HCT116 (cell line): ENCODE results near the gene TRPM1. TPM values are rescaled to one million over a fixed set of nuclear protein-coding genes. Genes with fewer than 3 reads are reported as not detected.

Experiments used
- ATAC-seq: fragments of 200-7000 bp; cut with Tn5 transposase; 2 replicates; pipeline ENCODE4 v1.9.1; 2020; ENCODE audit warnings: mild to moderate bottlenecking, moderate library complexity
- BruUV-seq: library from RNA; stranded (reverse); fragments of 400-500 nt; replicated peaks from 2 replicates; lab custom pipeline; 2021; lab: Mats Ljungman, UMichigan
- CTCF ChIA-PET: fragments of 300-600 bp; sonication (Branson Sonifier 250); formaldehyde crosslinking; loops from one replicate; lab custom pipeline; 2021; ENCODE audit warnings: antibody characterized with exemption; lab: Charles Lee
- POLR2A ChIA-PET: fragments of 300-600, 350-600 bp; sonication (Branson Sonifier 250); formaldehyde crosslinking; loops from one replicate; lab custom pipeline; 2021; ENCODE audit warnings: antibody characterized with exemption; lab: Charles Lee
- RAD21 ChIA-PET, 2 experiments: fragments of 300-600 bp; sonication (Branson Sonifier 250); formaldehyde crosslinking; loops; one replicate each; lab custom pipeline; 2023; ENCODE audit warnings: low total read pairs in 2 of 2; ENCODE audit not compliant: uncharacterized antibody in 2 of 2, unreplicated experiment in 2 of 2, low non-redundant PET in 1 of 2; lab: Charles Lee
- DNase-seq: peaks from one replicate; pipeline ENCODE4 v3.0.0-alpha.2; 2010; ENCODE audit warnings: low read depth, low spot score
- H2AFZ ChIP-seq: fragments of 200-600 bp; shearing (Covaris generic), sonication (generic); 2 replicates; pipeline ENCODE4 v1.6.1; 2017; ENCODE audit warnings: low read depth, mixed run types, mixed read lengths, antibody characterized with exemption, low read length; ENCODE audit not compliant: poor library complexity, severe bottlenecking
- H3K27ac ChIP-seq: 2 replicates; pipeline ENCODE4 v1.5.1; 2012; ENCODE audit warnings: low read depth, low read length
- H3K27me3 ChIP-seq: fragments of 200-600 bp; sonication (generic); 2 replicates; pipeline ENCODE4 v1.6.1; 2016; ENCODE audit warnings: mixed run types, low read length, mixed read lengths; ENCODE audit not compliant: insufficient read depth
- H3K36me3 ChIP-seq, 2 experiments: fragments of 200-500 bp in 1 of 2; fragments of 200-600 bp in 1 of 2; sonication (Bioruptor generic) in 1 of 2; sonication (generic) in 1 of 2; 2 replicates each; pipeline versions ENCODE4 v1.5.1 to v1.6.1; 2014 to 2016; ENCODE audit warnings: low read length in 2 of 2, inconsistent platforms in 1 of 2, mixed read lengths in 1 of 2, mixed run types in 1 of 2; ENCODE audit not compliant: insufficient read depth in 2 of 2, control insufficient read depth in 1 of 2
- H3K4me1 ChIP-seq, 2 experiments: fragments of 200-600 bp in 1 of 2; sonication (generic) in 1 of 2; 2 replicates each; pipeline versions ENCODE4 v1.5.1 to v1.6.1; 2012 to 2017; ENCODE audit warnings: low read length in 2 of 2, inconsistent platforms in 1 of 2, mild to moderate bottlenecking in 1 of 2, mixed read lengths in 1 of 2, mixed run types in 1 of 2, moderate library complexity in 1 of 2; ENCODE audit not compliant: insufficient read depth in 2 of 2, control insufficient read depth in 1 of 2
- H3K4me2 ChIP-seq: fragments of 200-600 bp; sonication (generic); 2 replicates; pipeline ENCODE4 v1.6.1; 2017; ENCODE audit warnings: mixed run types, low read length, mixed read lengths
- H3K4me3 ChIP-seq, 2 experiments: fragments of 200-600 bp in 1 of 2; sonication (generic) in 1 of 2; replicated peaks in 1 of 2; 2 replicates each; pipeline ENCODE4 v1.5.1; 2011 to 2016; ENCODE audit warnings: low read length in 2 of 2, control low read depth in 1 of 2, low read depth in 1 of 2, mild to moderate bottlenecking in 1 of 2, mixed read lengths in 1 of 2, mixed run types in 1 of 2
- H3K79me2 ChIP-seq: fragments of 200-600 bp; sonication (generic); 2 replicates; pipeline ENCODE4 v1.6.1; 2017; ENCODE audit warnings: mild to moderate bottlenecking, mixed run types, low read length, moderate library complexity, mixed read lengths; ENCODE audit not compliant: insufficient read depth
- H3K9ac ChIP-seq: fragments of 200-600 bp; sonication (generic); 2 replicates; pipeline ENCODE4 v1.6.1; 2016; ENCODE audit warnings: low read length, mixed read lengths
- H3K9me2 ChIP-seq: fragments of 200-600 bp; sonication (generic), shearing (Covaris generic); 2 replicates; pipeline ENCODE4 v1.6.1; 2017; ENCODE audit warnings: mixed run types, mild to moderate bottlenecking, moderate library complexity; ENCODE audit not compliant: insufficient read depth
- H3K9me3 ChIP-seq, 2 experiments: fragments of 200-500 bp in 1 of 2; fragments of 200-600 bp in 1 of 2; sonication (Bioruptor generic) in 1 of 2; sonication (generic) in 1 of 2; 2 replicates each; pipeline ENCODE4 v1.6.1; 2014 to 2017; ENCODE audit warnings: low read length in 2 of 2, mixed read lengths in 2 of 2, inconsistent platforms in 1 of 2, low read depth in 1 of 2, mild to moderate bottlenecking in 1 of 2, mixed run types in 1 of 2, moderate library complexity in 1 of 2; ENCODE audit not compliant: control insufficient read depth in 1 of 2, insufficient read depth in 1 of 2
- H4K20me1 ChIP-seq: fragments of 200-600 bp; sonication (generic), shearing (Covaris generic); 2 replicates; pipeline ENCODE4 v1.6.1; 2017; ENCODE audit warnings: mixed run types, mild to moderate bottlenecking, moderate library complexity; ENCODE audit not compliant: insufficient read depth
- EGR1 ChIP-seq: IDR thresholded peaks from 2 replicates; pipeline ENCODE4 v1.6.1; 2012; ENCODE audit warnings: low read depth
- ELF1 ChIP-seq: IDR thresholded peaks from 2 replicates; pipeline ENCODE4 v1.6.1; 2012; ENCODE audit warnings: low read depth, borderline replicate concordance
- EZH2phosphoT487 ChIP-seq: fragments of 200-600 bp; IDR thresholded peaks from 2 replicates; pipeline ENCODE4 v1.6.1; 2018; ENCODE audit warnings: antibody characterized with exemption, borderline replicate concordance
- SP1 ChIP-seq: IDR thresholded peaks from 2 replicates; pipeline ENCODE4 v1.6.1; 2012; ENCODE audit warnings: low read depth
- TCF7L2 ChIP-seq: IDR thresholded peaks from 2 replicates; pipeline ENCODE4 v1.7.0; 2011; ENCODE audit warnings: borderline replicate concordance, inconsistent platforms; ENCODE audit not compliant: insufficient read depth, insufficient read length; ENCODE audit errors: extremely low read depth
- YY1 ChIP-seq: IDR thresholded peaks from 2 replicates; pipeline ENCODE4 v1.6.1; 2011; ENCODE audit warnings: low read length, low read depth, moderate library complexity, mild to moderate bottlenecking; ENCODE audit not compliant: insufficient replicate concordance; ENCODE audit errors: extremely low read depth
- ZNF274 ChIP-seq: fragments of 200-500 bp; sonication (Bioruptor generic); IDR thresholded peaks from 2 replicates; pipeline ENCODE4 v1.6.1; 2014; ENCODE audit warnings: mild to moderate bottlenecking, low read depth, low read length, inconsistent platforms
- intact Hi-C: fragments of 100-400 bp; cut with micrococcal nuclease; formaldehyde crosslinking; loops from 2 replicates; pipeline ENCODE4 v1.10.0; 2022
- total RNA-seq: library from RNA; stranded (reverse); gene quantifications from one replicate; pipeline ENCODE4 v1.2.1, GENCODE V29; 2021; ENCODE audit not compliant: unreplicated experiment
- TF ChIP-seq, protein P1 (sequence below): IDR thresholded peaks from 2 replicates; pipeline ENCODE4 v1.6.1; 2012
- TF ChIP-seq, protein P2 (sequence below): IDR thresholded peaks from 2 replicates; pipeline ENCODE4 v1.6.1; 2012; ENCODE audit warnings: low read depth

TRPM1 gene
- total RNA-seq, 1 experiment from 2014 or later = not detected

DNA sequence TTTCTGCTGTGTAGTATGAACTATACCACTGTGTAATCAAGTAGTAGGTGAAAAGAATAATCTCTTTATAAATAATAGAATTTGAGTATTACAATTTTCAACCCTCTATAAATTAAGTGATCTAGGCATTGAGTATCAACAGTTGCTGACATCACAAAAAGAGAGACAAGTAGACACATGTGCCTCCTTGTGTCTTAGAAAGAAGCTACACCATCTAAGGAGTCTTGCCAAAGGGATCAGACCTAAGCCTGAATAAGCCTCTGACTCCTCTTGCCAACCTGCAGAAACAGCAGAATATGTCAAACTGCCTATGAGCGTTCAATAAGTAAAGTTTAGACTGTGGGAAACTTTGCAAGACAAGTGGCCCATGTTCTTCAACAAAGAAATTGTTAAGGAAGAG is 104.3 kb downstream of the TRPM1 start:
- Histone ChIP-seq H3K36me3 (no peaks in the 10 kb centered on the region), H3K9ac (no peak overlapping the region), H2AFZ (no peak overlapping the region), H3K9me2 (no peaks in the 10 kb centered on the region), H3K9me3 (no peaks in the 10 kb centered on the region), H3K4me1 (peaks cover 6 to 8% of the 10 kb centered on the region in 2 experiments; a peak in 3 of 4 replicates), H3K4me3 (no peak overlapping the region), H3K27ac (no peak overlapping the region), H3K79me2 (no peaks in the 10 kb centered on the region)
- POLR2A ChIA-PET = no interaction called here
- RAD21 ChIA-PET = no interaction called here
- ATAC-seq (no peak), DNase-seq (no peak)
- intact Hi-C loops = no loop called here
- CTCF ChIA-PET = no interaction called here
- no peak for TF ChIP-seq ZNF274
- TF ChIP-seq TCF7L2 = no peak
- TF ChIP-seq, protein P1, sequence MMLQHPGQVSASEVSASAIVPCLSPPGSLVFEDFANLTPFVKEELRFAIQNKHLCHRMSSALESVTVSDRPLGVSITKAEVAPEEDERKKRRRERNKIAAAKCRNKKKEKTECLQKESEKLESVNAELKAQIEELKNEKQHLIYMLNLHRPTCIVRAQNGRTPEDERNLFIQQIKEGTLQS = no peak
- TF ChIP-seq, protein P2, sequence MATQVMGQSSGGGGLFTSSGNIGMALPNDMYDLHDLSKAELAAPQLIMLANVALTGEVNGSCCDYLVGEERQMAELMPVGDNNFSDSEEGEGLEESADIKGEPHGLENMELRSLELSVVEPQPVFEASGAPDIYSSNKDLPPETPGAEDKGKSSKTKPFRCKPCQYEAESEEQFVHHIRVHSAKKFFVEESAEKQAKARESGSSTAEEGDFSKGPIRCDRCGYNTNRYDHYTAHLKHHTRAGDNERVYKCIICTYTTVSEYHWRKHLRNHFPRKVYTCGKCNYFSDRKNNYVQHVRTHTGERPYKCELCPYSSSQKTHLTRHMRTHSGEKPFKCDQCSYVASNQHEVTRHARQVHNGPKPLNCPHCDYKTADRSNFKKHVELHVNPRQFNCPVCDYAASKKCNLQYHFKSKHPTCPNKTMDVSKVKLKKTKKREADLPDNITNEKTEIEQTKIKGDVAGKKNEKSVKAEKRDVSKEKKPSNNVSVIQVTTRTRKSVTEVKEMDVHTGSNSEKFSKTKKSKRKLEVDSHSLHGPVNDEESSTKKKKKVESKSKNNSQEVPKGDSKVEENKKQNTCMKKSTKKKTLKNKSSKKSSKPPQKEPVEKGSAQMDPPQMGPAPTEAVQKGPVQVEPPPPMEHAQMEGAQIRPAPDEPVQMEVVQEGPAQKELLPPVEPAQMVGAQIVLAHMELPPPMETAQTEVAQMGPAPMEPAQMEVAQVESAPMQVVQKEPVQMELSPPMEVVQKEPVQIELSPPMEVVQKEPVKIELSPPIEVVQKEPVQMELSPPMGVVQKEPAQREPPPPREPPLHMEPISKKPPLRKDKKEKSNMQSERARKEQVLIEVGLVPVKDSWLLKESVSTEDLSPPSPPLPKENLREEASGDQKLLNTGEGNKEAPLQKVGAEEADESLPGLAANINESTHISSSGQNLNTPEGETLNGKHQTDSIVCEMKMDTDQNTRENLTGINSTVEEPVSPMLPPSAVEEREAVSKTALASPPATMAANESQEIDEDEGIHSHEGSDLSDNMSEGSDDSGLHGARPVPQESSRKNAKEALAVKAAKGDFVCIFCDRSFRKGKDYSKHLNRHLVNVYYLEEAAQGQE = no peak
- no peak for TF ChIP-seq EZH2phosphoT487
- no peak for TF ChIP-seq YY1
- no peak for TF ChIP-seq SP1
- TF ChIP-seq ELF1 = no peak
- TF ChIP-seq EGR1 = no peak
- TF ChIP-seq, all 23 proteins: peak for 0
- H4K20me1 ChIP-seq = no peaks in the 10 kb centered on the region
- no peak overlapping the region for H3K4me2 ChIP-seq
- no peaks in the 10 kb centered on the region for H3K27me3 ChIP-seq
- no TSS peak for BruUV-seq
